ENCODE measurements around the gene TMED9.

TMED9 gene

DNA sequence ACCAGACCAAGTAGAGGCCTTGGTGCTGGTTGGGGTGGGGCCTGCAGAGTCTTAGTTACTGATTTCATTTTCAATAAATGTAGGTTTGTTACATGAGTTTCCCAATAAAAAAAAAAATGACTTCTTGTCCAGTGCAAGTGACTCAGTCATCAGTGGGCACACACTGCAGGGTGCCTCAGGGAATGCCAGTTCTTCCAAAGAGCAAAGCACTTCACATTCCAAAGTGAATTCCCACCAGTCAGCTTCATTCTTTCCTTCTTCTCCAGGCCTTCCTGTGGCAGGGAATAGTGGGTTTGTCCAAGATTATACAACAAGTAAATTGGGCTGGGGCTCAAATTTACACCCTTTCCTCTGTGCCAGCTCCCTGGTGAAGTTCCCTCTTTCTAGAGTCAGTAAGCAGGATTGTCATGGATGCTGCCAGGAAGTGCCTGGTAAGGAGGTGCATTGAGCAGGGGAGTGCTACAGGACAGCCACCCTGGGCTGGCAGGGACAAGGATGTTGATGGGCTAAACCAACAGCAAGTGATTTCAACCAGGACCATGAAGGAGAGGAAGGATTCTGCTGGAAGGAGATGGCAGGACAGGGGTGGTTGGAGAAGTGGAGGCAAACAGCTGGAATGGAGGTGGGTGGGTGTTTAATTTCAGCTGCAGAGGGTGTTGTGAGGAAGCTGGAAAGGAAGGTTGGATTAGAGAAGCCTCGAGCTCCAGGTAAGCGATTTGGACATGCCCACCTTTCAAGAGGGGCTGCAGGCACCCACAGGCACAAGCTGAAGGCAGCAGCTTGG lies 4.2 kb downstream of the TMED9 start:
- no peak for DNase-seq (ENCODE audit: low spot score)
- TF ChIP-seq, protein P1, sequence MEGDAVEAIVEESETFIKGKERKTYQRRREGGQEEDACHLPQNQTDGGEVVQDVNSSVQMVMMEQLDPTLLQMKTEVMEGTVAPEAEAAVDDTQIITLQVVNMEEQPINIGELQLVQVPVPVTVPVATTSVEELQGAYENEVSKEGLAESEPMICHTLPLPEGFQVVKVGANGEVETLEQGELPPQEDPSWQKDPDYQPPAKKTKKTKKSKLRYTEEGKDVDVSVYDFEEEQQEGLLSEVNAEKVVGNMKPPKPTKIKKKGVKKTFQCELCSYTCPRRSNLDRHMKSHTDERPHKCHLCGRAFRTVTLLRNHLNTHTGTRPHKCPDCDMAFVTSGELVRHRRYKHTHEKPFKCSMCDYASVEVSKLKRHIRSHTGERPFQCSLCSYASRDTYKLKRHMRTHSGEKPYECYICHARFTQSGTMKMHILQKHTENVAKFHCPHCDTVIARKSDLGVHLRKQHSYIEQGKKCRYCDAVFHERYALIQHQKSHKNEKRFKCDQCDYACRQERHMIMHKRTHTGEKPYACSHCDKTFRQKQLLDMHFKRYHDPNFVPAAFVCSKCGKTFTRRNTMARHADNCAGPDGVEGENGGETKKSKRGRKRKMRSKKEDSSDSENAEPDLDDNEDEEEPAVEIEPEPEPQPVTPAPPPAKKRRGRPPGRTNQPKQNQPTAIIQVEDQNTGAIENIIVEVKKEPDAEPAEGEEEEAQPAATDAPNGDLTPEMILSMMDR (IDR thresholded peaks at IDR 0.05; ENCODE audit: extremely low read depth, missing control alignments) = no peak

DNA sequence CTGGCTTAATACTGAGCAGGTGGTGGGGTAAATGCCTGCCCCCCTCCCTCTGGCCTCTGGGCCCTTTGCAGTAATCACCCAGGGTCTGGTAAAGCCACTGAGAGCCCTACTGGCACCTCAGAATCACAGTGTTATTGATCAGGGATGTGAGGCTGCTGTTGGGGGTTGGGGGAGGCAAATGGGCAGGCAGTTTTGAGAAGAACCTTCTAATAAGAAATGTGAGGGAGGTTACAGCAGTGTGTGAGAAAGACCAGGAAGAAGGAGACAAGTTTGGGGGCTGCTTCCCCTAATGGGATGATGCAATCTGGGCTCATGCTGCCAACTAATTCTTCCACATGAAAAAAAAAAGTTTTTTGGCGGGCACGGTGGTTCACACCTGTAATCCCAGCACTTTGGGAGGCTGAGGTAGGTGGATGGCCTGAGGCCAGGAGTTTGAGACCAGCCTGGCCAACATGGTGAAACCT lies 4.8 kb downstream of the TMED9 start:
- TF ChIP-seq, protein P1 (IDR thresholded peaks at IDR 0.05; ENCODE audit: extremely low read depth, missing control alignments) = no peak
- DNase-seq (ENCODE audit: low spot score) = no peak

DNA sequence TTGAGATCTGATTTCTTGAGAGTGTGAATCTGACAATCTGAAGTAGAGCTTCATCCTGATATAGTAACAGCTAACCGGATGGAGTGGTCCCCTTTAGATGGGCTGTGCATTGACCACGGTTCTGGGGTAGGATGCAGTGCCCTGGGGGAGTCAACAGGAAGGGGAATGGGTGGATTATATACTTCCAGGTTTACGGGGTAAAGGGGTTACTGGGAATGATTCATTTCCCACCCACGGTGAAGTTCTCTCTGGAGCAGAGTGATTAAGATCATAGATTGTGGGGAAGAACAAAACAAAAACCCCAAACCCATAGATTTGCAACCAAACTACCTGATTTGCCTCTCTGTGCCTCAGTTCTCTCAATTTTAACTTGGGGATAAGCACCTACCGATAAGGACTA lies 6.5 kb downstream of the TMED9 start:
- DNase-seq (ENCODE audit: low spot score) = no peak
- TF ChIP-seq, protein P1 (IDR thresholded peaks at IDR 0.05; ENCODE audit: extremely low read depth, missing control alignments) = no peak

DNA sequence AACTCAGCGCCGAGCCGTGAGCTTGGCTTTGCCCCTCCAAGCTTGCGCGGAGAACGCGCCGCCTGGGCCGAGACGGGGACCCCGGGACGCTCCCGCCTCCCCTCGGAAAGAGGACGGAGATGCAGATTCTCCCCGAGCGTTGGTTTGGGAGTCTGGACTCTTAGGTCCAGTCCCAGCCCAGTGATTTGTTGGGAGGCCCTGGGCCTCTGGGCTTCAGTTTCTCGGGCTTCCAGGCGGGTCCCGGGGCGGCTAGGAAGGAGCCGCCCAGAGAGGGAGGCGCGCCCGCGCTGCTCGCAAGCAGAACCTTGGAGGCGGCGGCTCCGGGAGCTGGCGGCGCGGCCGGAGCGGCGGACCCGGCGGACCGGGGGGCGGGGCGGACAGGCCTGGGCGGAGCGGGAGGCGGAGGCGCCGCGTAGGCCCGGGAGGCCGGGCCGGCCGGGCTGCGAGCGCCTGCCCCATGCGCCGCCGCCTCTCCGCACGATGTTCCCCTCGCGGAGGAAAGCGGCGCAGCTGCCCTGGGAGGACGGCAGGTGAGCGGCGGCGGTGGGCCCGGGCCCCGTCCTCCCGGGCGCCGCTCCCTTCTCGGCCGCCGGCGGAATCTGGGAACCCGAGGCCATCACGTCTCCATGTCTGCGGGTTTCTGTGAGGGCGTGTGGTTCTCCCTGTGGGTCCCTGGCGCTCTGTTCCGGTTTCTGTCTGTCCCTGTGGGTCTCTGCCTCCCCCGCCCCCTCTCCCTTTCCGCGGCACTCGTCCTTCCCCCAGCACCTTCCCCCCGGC lies 7.9 kb downstream of the TMED9 start, which contains the start of gene B4GALT7:
Gene B4GALT7 (plus strand): TSS at position 402 of the 777 bp plus-strand sequence. CDS start 79 bp downstream, at position 481.
- DNase-seq (ENCODE audit: low spot score) = peak; percentile 95
- TF ChIP-seq, protein P1 (IDR thresholded peaks at IDR 0.05; ENCODE audit: extremely low read depth, missing control alignments) = no peak

DNA sequence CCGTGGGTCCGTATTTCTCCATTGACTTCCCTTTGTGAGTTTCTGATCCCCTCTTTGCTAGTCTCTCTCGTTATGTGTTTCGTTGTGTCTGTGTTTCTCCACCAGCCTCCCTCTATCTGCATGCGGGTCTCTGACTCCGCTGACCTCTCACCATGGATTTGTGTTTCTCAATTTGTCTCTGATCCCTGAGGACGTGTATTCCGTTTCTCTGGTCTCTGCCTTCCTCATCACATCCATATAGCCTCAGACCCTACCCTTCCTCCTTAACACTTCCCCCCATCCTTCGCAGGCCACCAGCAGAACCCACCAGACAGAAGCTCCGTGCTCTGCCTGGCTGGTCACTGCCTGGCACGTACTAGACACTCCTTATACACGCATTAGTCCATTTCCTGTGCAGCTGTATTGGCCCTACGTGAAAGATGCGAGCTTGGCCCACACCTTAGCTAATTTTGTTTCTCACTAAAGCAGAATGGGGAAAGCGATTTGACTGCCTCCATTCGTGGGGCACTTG lies 8.6 kb downstream of the TMED9 start:
- TF ChIP-seq, protein P1 (IDR thresholded peaks at IDR 0.05; ENCODE audit: extremely low read depth, missing control alignments) = no peak
- DNase-seq (ENCODE audit: low spot score) = no peak

DNA sequence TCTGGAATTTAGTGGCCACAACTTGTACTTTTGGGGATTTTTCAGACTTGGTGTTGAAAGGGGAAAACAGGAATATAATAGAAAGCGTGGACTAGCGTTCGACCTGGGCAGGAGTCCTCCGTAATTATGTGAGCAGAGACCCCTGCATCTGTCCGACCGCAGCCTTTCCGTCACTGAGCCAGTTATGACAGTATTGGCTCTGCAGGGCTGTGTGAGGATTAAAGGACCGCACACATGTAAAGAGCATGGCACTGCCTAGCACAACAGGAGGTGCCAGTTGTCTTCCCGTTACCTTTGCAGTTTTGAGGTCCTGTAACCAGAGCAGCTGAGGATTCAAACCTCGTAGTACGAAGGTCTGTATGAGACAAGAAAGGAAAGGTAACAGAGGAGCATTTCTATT lies 9.1 kb downstream of the TMED9 start:
- TF ChIP-seq, protein P1 (IDR thresholded peaks at IDR 0.05; ENCODE audit: extremely low read depth, missing control alignments) = no peak
- no peak for DNase-seq (ENCODE audit: low spot score)
